Epithelial cell of proximal tubule (primary cell): ENCODE data around the gene BTBD9. TPM values are rescaled to one million over a fixed set of nuclear protein-coding genes. Genes with fewer than 3 reads are reported as not detected.

Experiments used
- DNase-seq: peaks from one replicate; pipeline ENCODE4 v3.0.0-alpha.2; 2011; ENCODE audit warnings: low read depth
- H3K4me3 ChIP-seq: 2 replicates; pipeline ENCODE4 v1.5.1; 2011; ENCODE audit warnings: low read depth, mild to moderate bottlenecking, low read length
- total RNA-seq: library from RNA; depleted of rRNA; stranded (reverse); fragments of >200 nt; gene quantifications from 2 replicates; pipeline ENCODE4 v1.2.3, GENCODE V29; 2015
- TF ChIP-seq, protein P1 (sequence below): conservative IDR thresholded peaks from 2 replicates; pipeline ENCODE4 v1.5.1; 2012; ENCODE audit warnings: low read depth, mild to moderate bottlenecking, low read length

Gene BTBD9
- total RNA-seq, 1 donor from 2014 or later, result 2.9 TPM

DNA sequence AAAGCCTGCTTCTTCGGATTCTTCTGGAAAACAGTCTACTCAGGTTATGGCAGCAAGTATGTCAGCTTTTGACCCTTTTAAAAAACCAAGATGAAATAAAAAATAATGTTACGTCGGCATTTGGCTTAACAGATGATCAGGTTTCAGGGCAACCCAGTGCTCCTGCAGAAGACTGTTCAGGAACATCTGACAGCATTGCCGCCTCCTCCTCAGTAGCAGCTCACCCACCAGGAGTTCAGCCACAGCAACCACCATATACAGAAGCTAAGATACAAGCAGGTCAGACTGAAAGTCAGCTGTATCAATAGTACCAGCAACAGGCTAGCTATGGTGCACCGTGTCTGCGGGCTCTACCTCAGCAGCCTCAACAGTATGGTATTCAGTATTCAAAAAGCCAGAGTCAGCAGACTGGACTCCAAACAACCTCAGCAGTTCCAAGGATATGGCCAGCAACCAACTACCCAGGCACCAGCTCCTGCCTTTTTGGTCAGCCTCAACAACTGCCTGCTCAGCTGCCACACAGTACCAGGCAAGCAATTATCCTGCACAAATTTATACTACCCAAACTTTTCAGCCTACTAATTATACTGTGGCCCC lies 51.9 kb downstream of the BTBD9 start:
- DNase-seq, result no peak
- H3K4me3 ChIP-seq, result no peak overlapping the region
- TF ChIP-seq, protein P1, sequence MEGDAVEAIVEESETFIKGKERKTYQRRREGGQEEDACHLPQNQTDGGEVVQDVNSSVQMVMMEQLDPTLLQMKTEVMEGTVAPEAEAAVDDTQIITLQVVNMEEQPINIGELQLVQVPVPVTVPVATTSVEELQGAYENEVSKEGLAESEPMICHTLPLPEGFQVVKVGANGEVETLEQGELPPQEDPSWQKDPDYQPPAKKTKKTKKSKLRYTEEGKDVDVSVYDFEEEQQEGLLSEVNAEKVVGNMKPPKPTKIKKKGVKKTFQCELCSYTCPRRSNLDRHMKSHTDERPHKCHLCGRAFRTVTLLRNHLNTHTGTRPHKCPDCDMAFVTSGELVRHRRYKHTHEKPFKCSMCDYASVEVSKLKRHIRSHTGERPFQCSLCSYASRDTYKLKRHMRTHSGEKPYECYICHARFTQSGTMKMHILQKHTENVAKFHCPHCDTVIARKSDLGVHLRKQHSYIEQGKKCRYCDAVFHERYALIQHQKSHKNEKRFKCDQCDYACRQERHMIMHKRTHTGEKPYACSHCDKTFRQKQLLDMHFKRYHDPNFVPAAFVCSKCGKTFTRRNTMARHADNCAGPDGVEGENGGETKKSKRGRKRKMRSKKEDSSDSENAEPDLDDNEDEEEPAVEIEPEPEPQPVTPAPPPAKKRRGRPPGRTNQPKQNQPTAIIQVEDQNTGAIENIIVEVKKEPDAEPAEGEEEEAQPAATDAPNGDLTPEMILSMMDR, result no peak

DNA sequence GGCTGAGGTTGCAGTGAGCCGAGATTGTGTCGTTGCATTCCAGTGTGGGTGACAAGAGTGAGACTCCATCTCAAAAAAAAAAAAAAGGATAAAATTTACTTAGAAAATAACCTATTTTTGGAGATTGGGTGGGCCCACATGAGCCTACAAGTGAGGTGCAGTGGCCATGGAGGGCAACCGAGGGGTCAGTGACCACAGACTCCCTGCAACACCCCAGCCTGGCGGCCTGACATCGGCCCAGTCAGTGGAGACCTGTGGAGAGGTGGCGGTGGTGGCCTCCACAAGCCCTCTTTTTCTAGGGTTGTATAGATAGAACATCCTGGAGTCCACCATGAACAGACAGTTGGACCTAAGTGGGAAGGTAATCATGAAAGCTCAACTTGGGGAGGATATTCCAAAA lies 52.7 kb downstream of the BTBD9 start:
- DNase-seq, result no peak
- no peak overlapping the region for H3K4me3 ChIP-seq
- TF ChIP-seq, protein P1, result no peak

DNA sequence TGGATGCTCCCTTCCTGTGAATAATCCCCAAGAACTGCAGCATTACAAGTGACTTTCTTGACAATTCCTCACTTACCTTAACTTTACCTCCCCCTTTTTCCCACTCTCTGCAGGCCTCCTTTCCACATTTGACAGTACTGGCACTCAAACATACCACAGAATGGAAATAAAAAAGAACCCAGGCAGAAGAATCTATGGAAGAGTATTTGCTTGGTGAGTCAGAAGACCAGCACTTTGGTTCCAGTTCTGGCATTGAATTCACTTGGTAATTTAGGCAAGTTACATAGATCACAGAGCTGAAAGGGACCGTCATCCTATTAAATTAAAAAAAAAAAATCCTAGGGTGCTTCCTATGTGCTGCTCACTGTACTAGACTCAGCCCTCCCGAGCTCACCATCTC lies 55.0 kb downstream of the BTBD9 start:
- DNase-seq, result no peak
- TF ChIP-seq, protein P1, result no peak
- no peak overlapping the region for H3K4me3 ChIP-seq

DNA sequence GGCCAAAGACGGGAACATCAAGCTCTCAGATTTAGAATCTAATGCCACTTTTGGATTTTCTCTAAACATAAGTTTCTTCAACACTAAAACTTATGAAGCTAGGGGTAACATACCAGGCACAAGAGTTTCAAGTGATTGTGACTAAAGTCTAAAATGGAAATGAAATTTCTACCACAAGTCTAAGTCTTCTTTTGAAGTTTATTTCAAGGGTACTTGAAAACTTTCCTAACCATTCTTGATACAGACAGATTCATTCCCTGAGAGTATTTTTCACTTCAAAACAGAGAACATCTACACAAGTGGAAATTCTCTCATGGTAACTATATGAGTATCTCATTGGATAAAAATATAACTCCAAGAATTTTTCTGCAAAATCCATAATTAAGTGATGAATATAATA lies 56.2 kb downstream of the BTBD9 start:
- no peak overlapping the region for H3K4me3 ChIP-seq
- TF ChIP-seq, protein P1, result no peak
- no peak for DNase-seq

DNA sequence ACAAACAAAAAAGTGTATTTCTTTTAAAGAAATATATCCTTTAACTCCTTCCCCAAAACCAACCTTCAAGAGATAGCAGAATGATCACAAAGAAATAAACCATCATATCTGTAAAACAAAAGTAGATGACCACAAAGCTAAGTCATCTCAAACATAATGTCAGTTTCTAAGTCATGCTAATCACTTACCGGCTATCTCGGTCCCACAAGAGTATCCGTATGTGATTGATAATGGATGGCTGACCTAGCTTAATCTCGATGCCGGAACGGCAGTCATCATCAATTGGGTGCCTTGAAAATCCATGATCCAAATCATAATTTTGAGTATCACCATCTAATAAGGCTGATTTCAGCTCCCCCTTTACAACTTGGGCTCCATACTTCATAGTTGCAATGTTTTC lies 59.7 kb downstream of the BTBD9 start:
- DNase-seq, result no peak
- TF ChIP-seq, protein P1, result no peak

DNA sequence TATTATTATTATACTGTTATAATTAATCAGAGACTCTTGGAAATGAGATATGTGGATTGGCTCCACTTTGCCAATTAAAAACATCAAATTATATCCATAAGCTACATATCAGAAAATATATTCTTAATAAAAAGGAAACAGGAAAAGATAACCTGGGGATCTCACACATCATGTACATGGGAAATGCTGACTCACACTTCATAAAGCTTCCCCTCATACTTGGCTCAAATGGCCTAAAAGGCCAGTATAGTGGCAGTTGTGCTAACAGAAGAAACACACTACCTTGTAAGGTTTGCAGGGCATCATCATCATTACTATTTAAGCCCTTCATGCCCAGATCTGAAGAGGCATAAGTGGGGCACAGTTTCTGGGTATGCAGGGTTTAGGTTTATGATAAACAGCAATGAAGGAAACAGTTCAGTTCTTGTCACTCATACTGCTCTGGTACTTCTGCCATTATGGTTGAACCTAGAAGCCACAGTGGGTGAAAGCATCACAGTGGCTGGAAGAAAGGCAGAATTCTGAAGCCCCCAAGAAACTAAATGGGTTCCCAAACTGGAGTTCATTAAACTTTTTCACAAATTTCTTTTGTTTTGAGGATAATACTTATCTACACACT lies 60.6 kb downstream of the BTBD9 start:
- DNase-seq, result no peak
- TF ChIP-seq, protein P1, result no peak
- no peak overlapping the region for H3K4me3 ChIP-seq

More for the DNA sequence above, 59.7 kb downstream of the BTBD9 start:
- H3K4me3 ChIP-seq, result no peak overlapping the region

DNA sequence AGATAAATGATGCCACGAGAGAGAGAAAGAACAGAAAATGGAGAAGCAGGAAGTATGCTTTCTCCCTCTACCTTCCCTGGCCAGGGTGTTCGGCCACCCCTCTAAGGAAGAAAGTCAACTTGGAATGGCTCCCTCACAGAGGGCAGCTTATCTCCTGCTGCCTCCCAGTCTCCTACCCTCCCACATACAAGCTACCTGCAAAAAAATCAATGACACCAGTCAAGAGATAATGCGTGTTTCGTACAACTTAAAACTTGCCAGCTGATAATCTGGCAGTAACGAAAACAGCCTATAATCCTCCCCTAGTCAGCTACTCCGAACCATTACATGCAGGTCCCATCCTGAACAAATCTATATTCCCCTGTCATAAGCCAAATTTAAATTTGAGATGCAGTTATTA lies 61.7 kb downstream of the BTBD9 start:
- no peak overlapping the region for H3K4me3 ChIP-seq

More for the DNA sequence above, 61.7 kb downstream of the BTBD9 start:
- no peak for DNase-seq
- TF ChIP-seq, protein P1, result no peak
